A549 (cell line): ENCODE results near the gene CDRT15. TPM values are rescaled to one million over a fixed set of nuclear protein-coding genes. Genes with fewer than 3 reads are reported as not detected.

Experiments
- ATAC-seq, 2 experiments: fragments of 200-7000 bp in 1 of 2; fragments of >200 bp in 1 of 2; cut with Nextera tagmentation in 1 of 2; cut with Tn5 transposase in 1 of 2; 3 replicates each; pipeline versions ENCODE4 v1.8.0 to v1.9.1; 2018 to 2020; ENCODE audit warnings: mild to moderate bottlenecking in 1 of 2, moderate library complexity in 1 of 2
- CTCF ChIA-PET: fragments of 300-600 bp; sonication (Branson Sonifier 250); formaldehyde crosslinking; extraction: SDS; loops from one replicate; lab custom pipeline; 2021; ENCODE audit warnings: antibody characterized with exemption, inconsistent platforms; lab: Yijun Ruan, JAX
- POLR2A ChIA-PET: fragments of 350-600 bp; formaldehyde crosslinking; extraction: SDS; loops from one replicate; lab custom pipeline; 2021; ENCODE audit warnings: antibody characterized with exemption, inconsistent platforms; lab: Yijun Ruan, JAX
- DNase-seq, 2 experiments: peaks; one replicate each; pipeline versions ENCODE4 v3.0.0 to v3.0.0-alpha.2; 2011 to 2016; ENCODE audit warnings: low read depth in 1 of 2, low spot score in 1 of 2
- FAIRE-seq: peaks from 2 replicates; lab custom pipeline; 2011; peaks lifted over from hg19 to GRCh38; lab: Jason Lieb, UNC
- H3K27ac ChIP-seq, 2 experiments: fragments of >200 bp; sonication (Bioruptor Twin); formaldehyde crosslinking; 3 replicates each; pipeline ENCODE4 v1.5.1; 2016 to 2017
- H3K4me1 ChIP-seq: fragments of >200 bp; sonication (Bioruptor Twin); formaldehyde crosslinking; 3 replicates; pipeline ENCODE4 v1.6.1; 2016
- H3K4me2 ChIP-seq: fragments of >200 bp; sonication (Bioruptor Twin); formaldehyde crosslinking; 3 replicates; pipeline ENCODE4 v1.6.1; 2016
- H3K4me3 ChIP-seq: fragments of >200 bp; sonication (Bioruptor Twin); formaldehyde crosslinking; 3 replicates; pipeline ENCODE4 v1.5.1; 2016
- H3K9me3 ChIP-seq: fragments of >200 bp; sonication (Bioruptor Twin); formaldehyde crosslinking; 3 replicates; pipeline ENCODE4 v1.6.1; 2016
- CBX2 ChIP-seq: fragments of 200-600 bp; sonication (generic); IDR thresholded peaks from 2 replicates; pipeline ENCODE4 v1.6.1; 2016; ENCODE audit warnings: low read depth, mild to moderate bottlenecking, borderline replicate concordance
- CEBPB ChIP-seq, 2 experiments: fragments of >200 bp in 1 of 2; sonication (Bioruptor Twin) in 1 of 2; formaldehyde crosslinking in 1 of 2; IDR thresholded peaks; 2 replicates each; pipeline ENCODE4 v1.6.1; 2012 to 2016
- CHD2 ChIP-seq: fragments of 150-350 bp; IDR thresholded peaks from 2 replicates; pipeline ENCODE4 v1.6.1; 2014; ENCODE audit warnings: low read length; ENCODE audit not compliant: partially characterized antibody
- E2F6 ChIP-seq: IDR thresholded peaks from 2 replicates; pipeline ENCODE4 v1.6.1; 2012; ENCODE audit warnings: low read depth, borderline replicate concordance
- EHF ChIP-seq: fragments of 250-450 bp; sonication (Bioruptor Pico); IDR thresholded peaks from 2 replicates; pipeline ENCODE4 v1.5.0; 2020; ENCODE audit warnings: mild to moderate bottlenecking
- ELK1 ChIP-seq: fragments of 150-350 bp; IDR thresholded peaks from 2 replicates; pipeline ENCODE4 v1.6.1; 2014; ENCODE audit warnings: low read depth, mild to moderate bottlenecking, low read length
- EP300 ChIP-seq, 2 experiments: fragments of >200 bp; sonication (Bioruptor Twin); formaldehyde crosslinking; IDR thresholded peaks; 2 replicates in 1 of 2; 3 replicates in 1 of 2; pipeline ENCODE4 v1.6.1; 2016 to 2017
- FOSL2 ChIP-seq, 2 experiments: fragments of 450-650 bp in 1 of 2; fragments of >200 bp in 1 of 2; sonication (Bioruptor Twin) in 1 of 2; formaldehyde crosslinking; IDR thresholded peaks; 2 replicates each; pipeline versions ENCODE4 v1.5.0 to v1.6.1; 2016 to 2020; ENCODE audit warnings: mild to moderate bottlenecking in 1 of 2, moderate library complexity in 1 of 2
- HDAC2 ChIP-seq: fragments of 200-600 bp; sonication (generic); IDR thresholded peaks from 2 replicates; pipeline ENCODE4 v1.6.1; 2016
- HEYL ChIP-seq: fragments of 250-450 bp; sonication (Bioruptor Pico); IDR thresholded peaks from 2 replicates; pipeline ENCODE4 v1.8.0; 2021; ENCODE audit warnings: mild to moderate bottlenecking, moderate library complexity
- HOXB13 ChIP-seq: fragments of 250-450 bp; sonication (Bioruptor Pico); IDR thresholded peaks from 2 replicates; pipeline ENCODE4 v1.5.0; 2020; ENCODE audit warnings: low read depth, mild to moderate bottlenecking, moderate library complexity
- HOXB5 ChIP-seq: fragments of 250-450 bp; sonication (Bioruptor Pico); IDR thresholded peaks from 2 replicates; pipeline ENCODE4 v1.5.0; 2020; ENCODE audit warnings: mild to moderate bottlenecking, moderate library complexity
- JUN ChIP-seq, 2 experiments: fragments of >200 bp; sonication (Bioruptor Twin); formaldehyde crosslinking; IDR thresholded peaks; 2 replicates in 1 of 2; 3 replicates in 1 of 2; pipeline ENCODE4 v1.6.1; 2016 to 2017
- KDM5A ChIP-seq: fragments of 200-600 bp; sonication (generic); IDR thresholded peaks from 2 replicates; pipeline ENCODE4 v1.6.1; 2016; ENCODE audit warnings: antibody characterized with exemption, mild to moderate bottlenecking
- MAFK ChIP-seq: fragments of 450-650 bp; IDR thresholded peaks from 2 replicates; pipeline ENCODE4 v1.6.1; 2014; ENCODE audit not compliant: partially characterized antibody
- MYC ChIP-seq: IDR thresholded peaks from 2 replicates; pipeline ENCODE4 v1.6.1; 2012; ENCODE audit warnings: mild to moderate bottlenecking, inconsistent platforms, low read length, improper control_type of control experiment, borderline replicate concordance
- NPAS2 ChIP-seq: fragments of 250-450 bp; sonication (Bioruptor Pico); IDR thresholded peaks from 2 replicates; pipeline ENCODE4 v1.8.0; 2022; ENCODE audit warnings: mild to moderate bottlenecking, moderate library complexity, borderline replicate concordance
- PHF8 ChIP-seq: fragments of 200-600 bp; sonication (generic); IDR thresholded peaks from 2 replicates; pipeline ENCODE4 v1.6.1; 2016; ENCODE audit warnings: low read depth, mild to moderate bottlenecking, antibody characterized with exemption, moderate library complexity, borderline replicate concordance
- RAD21 ChIP-seq, 2 experiments: fragments of >200 bp in 1 of 2; sonication (Bioruptor Twin) in 1 of 2; formaldehyde crosslinking in 1 of 2; IDR thresholded peaks in 1 of 2; conservative IDR thresholded peaks in 1 of 2; 2 replicates in 1 of 2; 3 replicates in 1 of 2; pipeline ENCODE4 v1.6.1; 2012 to 2018; ENCODE audit warnings: inconsistent platforms in 1 of 2
- RCOR1 ChIP-seq: fragments of 150-350 bp; IDR thresholded peaks from 2 replicates; pipeline ENCODE4 v1.6.1; 2014; ENCODE audit warnings: antibody characterized with exemption, low read length, low read depth
- RFX5 ChIP-seq: fragments of 450-650 bp; IDR thresholded peaks from 2 replicates; pipeline ENCODE4 v1.7.1; 2014; ENCODE audit warnings: antibody characterized with exemption, mild to moderate bottlenecking, moderate library complexity
- USF2 ChIP-seq: fragments of 450-650 bp; IDR thresholded peaks from 2 replicates; pipeline ENCODE4 v1.6.1; 2014; ENCODE audit warnings: antibody characterized with exemption
- ZNF302 ChIP-seq: fragments of 250-450 bp; sonication (Bioruptor Pico); IDR thresholded peaks from 2 replicates; pipeline ENCODE4 v1.9.0; 2021; ENCODE audit warnings: inconsistent platforms, mild to moderate bottlenecking, moderate library complexity
- ZSCAN20 ChIP-seq: fragments of 250-450 bp; sonication (Bioruptor Pico); IDR thresholded peaks from 2 replicates; pipeline ENCODE4 v1.8.0; 2022; ENCODE audit warnings: mild to moderate bottlenecking, moderate library complexity
- WGBS: methylation state at CpG from one replicate; pipeline ENCODE4 v1.1.6; 2017; ENCODE audit errors: missing lambda C conversion rate; 5-methylcytosine and 5-hydroxymethylcytosine counted together
- polyA plus RNA-seq, 4 experiments: library from polyadenylated mRNA; depleted of rRNA in 3 of 4; stranded (reverse); fragments of >200 nt; fragmentation: RNase III in 1 of 4; extraction: RNeasy Plus Mini Kit Qiagen cat#74134 plus additional on column Dnase treatment in 1 of 4; gene quantifications; 2 replicates in 3 of 4; 3 replicates in 1 of 4; pipeline ENCODE4 v1.2.3, GENCODE V29; 2011 to 2017

The CDRT15 gene
- polyA plus RNA-seq, 2 of the 4 experiments (the other 2 are of a cell fraction): not detected

- TF ChIP-seq USF2: no peak
- no peak for TF ChIP-seq NPAS2
- TF ChIP-seq ZSCAN20 (CRISPR knock-in tag): no peak
- no peak for TF ChIP-seq ZNF302 (CRISPR knock-in tag)
- no peak for TF ChIP-seq HOXB5 (CRISPR knock-in tag)
- no peak for TF ChIP-seq EP300 (IDR thresholded peaks at IDR 0.05)
- no peak for TF ChIP-seq CEBPB (IDR thresholded peaks at IDR 0.05)
- no peak for TF ChIP-seq HOXB13 (CRISPR knock-in tag)
- POLR2A ChIA-PET: no interaction called here
- FAIRE-seq: no peak
- no peak for DNase-seq
- Histone ChIP-seq H3K9me3 (peaks cover 4% of the 10 kb centered on the region; the same call in 1 of the 3 replicates), H3K27ac (no peak overlapping the region), H3K4me3 (no peak overlapping the region), H3K4me1 (no peaks in the 10 kb centered on the region), H3K4me2 (no peak overlapping the region)
- WGBS: 97% methylated on average over 5 of the region's 5 CpGs
- CTCF ChIA-PET: interaction anchor here (0.6 to 1.7 kb wide), 2 partner anchors 8 to 42 kb away, joined by 3 to 5 read pairs; no protein-coding TSS in a partner anchor
- ATAC-seq: no peak
Observed at GRCh38 chr17:14207791-14208190, 28.9 kb downstream of the CDRT15 start.

GRCh38 chr17:14206891-14207290 lies 29.8 kb downstream of the CDRT15 start:
- CTCF ChIA-PET: interaction anchor here (0.5 kb wide), 1 partner anchor 613 kb away, joined by 3 read pairs; no protein-coding TSS in a partner anchor
- no peak overlapping the region for H3K27ac ChIP-seq
- ATAC-seq (no peak), FAIRE-seq (no peak), DNase-seq (no peak)
- H3K9me3 ChIP-seq: peaks cover 3% of the 10 kb centered on the region; the same call in 1 of the 3 replicates
- POLR2A ChIA-PET: no interaction called here
- no peak overlapping the region for H3K4me3 ChIP-seq
- TF ChIP-seq E2F6 (no peak), HEYL (CRISPR knock-in tag) (no peak), KDM5A (no peak), MAFK (no peak), RFX5 (no peak), ZSCAN20 (CRISPR knock-in tag) (no peak), RAD21 (conservative IDR thresholded peaks at IDR 0.05 in 1 of 2, IDR thresholded peaks at IDR 0.05 in 1 of 2) (no peak), HDAC2 (no peak), HOXB5 (CRISPR knock-in tag) (no peak), MYC (no peak), PHF8 (no peak), FOSL2 (IDR thresholded peaks at IDR 0.05) (no peak), FOSL2 (CRISPR knock-in tag; IDR thresholded peaks at IDR 0.05) (no peak), CBX2 (no peak), CHD2 (no peak), JUN (IDR thresholded peaks at IDR 0.05) (no peak), EP300 (IDR thresholded peaks at IDR 0.05) (no peak)
- WGBS: 96% methylated on average over 29 of the region's 29 CpGs
- H3K4me1 ChIP-seq: no peaks in the 10 kb centered on the region
- no peak overlapping the region for H3K4me2 ChIP-seq

- POLR2A ChIA-PET: no interaction called here
- TF ChIP-seq HOXB13 (CRISPR knock-in tag) (no peak), EHF (CRISPR knock-in tag) (no peak), ELK1 (no peak), CHD2 (no peak), EP300 (IDR thresholded peaks at IDR 0.05) (no peak), RCOR1 (no peak)
- ATAC-seq (no peak), DNase-seq (no peak), FAIRE-seq (no peak)
- Histone ChIP-seq H3K4me2 (no peak overlapping the region), H3K9me3 (no peaks in the 10 kb centered on the region), H3K27ac (no peak overlapping the region), H3K4me1 (no peaks in the 10 kb centered on the region), H3K4me3 (no peak overlapping the region)
- CTCF ChIA-PET: interaction anchor here (1.1 kb wide), 1 partner anchor 96 kb away, joined by 3 read pairs; no protein-coding TSS in a partner anchor
- 85% methylated on average over 12 of the region's 13 CpGs for WGBS
Observed at GRCh38 chr17:14205992-14206461, 30.6 kb downstream of the CDRT15 start.
